ENCODE data around the gene RNF149.

RNF149 gene

GRCh38 chr2:101310090-101310833, 1.8 kb upstream of the RNF149 start:
- no peaks in the 10 kb centered on the region for H3K9me3 Mint-ChIP-seq
- H3K27me3 Mint-ChIP-seq: no peaks in the 10 kb centered on the region
- ATAC-seq: no peak
- DNase-seq: no peak
- peaks cover 51% of the 10 kb centered on the region for H3K4me1 Mint-ChIP-seq
- H3K27ac Mint-ChIP-seq: peak overlapping the region; percentile 34 to 91
- peak overlapping the region in 1 of 2 donors; percentile 30 for H3K4me3 Mint-ChIP-seq

- no peaks in the 10 kb centered on the region for H3K27me3 Mint-ChIP-seq
- ATAC-seq: peak; percentile 36
- H3K9me3 Mint-ChIP-seq: no peaks in the 10 kb centered on the region
- H3K27ac Mint-ChIP-seq: peak overlapping the region; percentile 94 to 96
- DNase-seq: peak; percentile 55
- H3K4me3 Mint-ChIP-seq: peak overlapping the region; percentile 94 to 98
- peaks cover 69% of the 10 kb centered on the region for H3K4me1 Mint-ChIP-seq
These were observed 510 bp downstream of the RNF149 start for GRCh38 chr2:101307950-101308431.

DNA sequence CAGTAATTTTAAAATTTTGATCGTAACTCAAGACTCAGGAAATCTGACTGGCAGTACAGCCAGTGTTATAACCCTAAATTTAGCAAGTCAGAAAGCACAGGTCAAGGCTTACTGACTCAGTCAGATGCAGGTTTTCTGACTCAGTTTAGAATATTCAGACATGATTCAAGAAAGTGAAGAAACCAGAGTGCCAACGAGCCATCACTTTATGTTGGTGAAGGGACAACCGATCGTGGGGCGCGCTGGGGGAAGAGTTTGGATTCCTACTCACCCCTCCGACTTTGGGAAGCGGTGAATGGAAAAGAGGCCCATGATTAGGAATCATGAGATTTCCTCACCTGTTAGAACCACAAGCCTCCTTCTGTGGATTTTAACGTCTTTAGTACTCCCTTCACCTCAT, 998 bp downstream of the RNF149 start:
- ATAC-seq (peak; percentile 13), DNase-seq (no peak)
- Mint-ChIP-seq H3K4me1 (peaks cover 72% of the 10 kb centered on the region), H3K27ac (peak overlapping the region; percentile 94 to 96), H3K4me3 (peak overlapping the region; percentile 94 to 98), H3K9me3 (no peaks in the 10 kb centered on the region), H3K27me3 (no peaks in the 10 kb centered on the region)

- peaks cover 79% of the 10 kb centered on the region for H3K4me1 Mint-ChIP-seq
These were observed 2.1 kb downstream of the RNF149 start for GRCh38 chr2:101306410-101306809.

GRCh38 chr2:101305492-101306078, 2.9 kb downstream of the RNF149 start:
- Mint-ChIP-seq H3K4me1 (peaks cover 79% of the 10 kb centered on the region), H3K9me3 (no peaks in the 10 kb centered on the region), H3K27ac (peak overlapping the region in 1 of 2 donors; percentile 59), H3K27me3 (no peaks in the 10 kb centered on the region), H3K4me3 (peak overlapping the region; percentile 94 to 98)
- DNase-seq (no peak), ATAC-seq (no peak)

More at GRCh38 chr2:101306410-101306809, 2.1 kb downstream of the RNF149 start:
- ATAC-seq (peak; percentile 0), DNase-seq (peak in 1 of 2 donors; percentile 18)
- H3K4me3 Mint-ChIP-seq: peak overlapping the region; percentile 94 to 98
- peak overlapping the region; percentile 96 for H3K27ac Mint-ChIP-seq
- no peaks in the 10 kb centered on the region for H3K27me3 Mint-ChIP-seq
- no peaks in the 10 kb centered on the region for H3K9me3 Mint-ChIP-seq

DNA sequence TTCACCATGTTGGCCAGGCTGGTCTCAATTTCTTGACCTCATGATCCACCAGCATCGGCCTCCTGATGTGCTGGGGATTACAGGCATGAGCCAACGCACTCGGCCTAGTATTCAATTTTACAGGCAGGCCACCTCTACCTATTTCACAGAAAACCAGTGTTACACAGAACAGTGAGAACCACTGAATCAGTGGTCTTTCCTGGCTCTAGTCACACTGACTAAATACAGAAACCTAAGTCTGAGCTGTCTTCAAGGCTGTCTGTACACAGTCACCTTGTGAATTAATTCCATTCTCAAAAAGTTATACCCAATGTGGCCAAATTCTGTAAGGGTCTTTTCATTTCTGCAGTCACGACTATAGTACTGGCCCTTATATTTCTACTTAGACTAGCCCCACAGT, 3.5 kb downstream of the RNF149 start:
- no peak for DNase-seq
- H3K27ac Mint-ChIP-seq: no peak overlapping the region
- no peaks in the 10 kb centered on the region for H3K9me3 Mint-ChIP-seq
- peak; percentile 45 for ATAC-seq
- no peaks in the 10 kb centered on the region for H3K27me3 Mint-ChIP-seq
- H3K4me1 Mint-ChIP-seq: peaks cover 79% of the 10 kb centered on the region
- peak overlapping the region; percentile 94 to 98 for H3K4me3 Mint-ChIP-seq

DNA sequence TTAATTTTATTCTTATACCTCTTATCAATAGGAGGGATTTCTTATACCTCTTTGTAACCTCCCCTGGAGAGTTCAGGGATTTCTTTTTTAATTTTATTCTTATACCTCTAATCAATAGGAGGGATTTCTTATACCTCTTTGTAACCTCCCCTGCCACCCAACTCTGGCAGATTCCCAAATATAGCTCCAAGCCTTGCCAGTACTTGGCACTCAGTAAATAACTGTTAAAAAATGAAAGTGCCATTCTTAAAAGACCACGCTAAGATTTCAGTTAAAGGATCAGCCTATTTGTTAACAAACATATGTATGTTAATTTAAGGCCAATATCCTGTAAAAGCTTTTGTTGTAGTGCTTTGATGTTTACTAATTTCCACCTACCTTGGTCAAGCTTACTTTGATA, 4.8 kb downstream of the RNF149 start:
- DNase-seq (no peak), ATAC-seq (no peak)
- Mint-ChIP-seq H3K9me3 (no peaks in the 10 kb centered on the region), H3K4me1 (peaks cover 79% of the 10 kb centered on the region), H3K4me3 (no peak overlapping the region), H3K27ac (no peak overlapping the region), H3K27me3 (no peaks in the 10 kb centered on the region)

GRCh38 chr2:101302016-101302415, 6.5 kb downstream of the RNF149 start:
- Mint-ChIP-seq H3K4me3 (no peak overlapping the region), H3K27me3 (no peaks in the 10 kb centered on the region), H3K27ac (no peak overlapping the region), H3K9me3 (no peaks in the 10 kb centered on the region), H3K4me1 (peaks cover 94% of the 10 kb centered on the region)
- DNase-seq: no peak
- no peak for ATAC-seq

DNA sequence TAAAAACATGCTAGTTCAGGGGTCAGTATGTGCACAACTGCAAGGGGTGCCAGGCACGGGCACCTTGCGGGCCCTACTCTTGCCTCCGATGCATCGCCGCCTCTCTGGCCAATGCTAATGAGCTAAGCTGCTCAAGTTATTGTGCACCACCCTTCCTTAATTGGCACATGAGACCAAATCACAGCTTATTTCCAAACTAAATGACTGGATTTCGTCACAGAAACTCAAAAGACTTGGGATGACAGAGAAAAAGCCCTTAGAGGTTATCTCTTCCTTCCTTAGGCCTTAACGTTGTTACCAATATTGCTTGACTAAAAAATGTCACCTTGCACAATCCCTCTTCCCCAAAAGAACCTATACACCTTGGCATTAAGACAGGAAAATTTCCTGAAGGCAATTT, 7.7 kb downstream of the RNF149 start:
- Mint-ChIP-seq H3K4me3 (peak overlapping the region; percentile 19 to 35), H3K4me1 (peaks cover 97% of the 10 kb centered on the region), H3K9me3 (no peaks in the 10 kb centered on the region), H3K27ac (no peak overlapping the region), H3K27me3 (no peaks in the 10 kb centered on the region)
- no peak for DNase-seq
- no peak for ATAC-seq

DNA sequence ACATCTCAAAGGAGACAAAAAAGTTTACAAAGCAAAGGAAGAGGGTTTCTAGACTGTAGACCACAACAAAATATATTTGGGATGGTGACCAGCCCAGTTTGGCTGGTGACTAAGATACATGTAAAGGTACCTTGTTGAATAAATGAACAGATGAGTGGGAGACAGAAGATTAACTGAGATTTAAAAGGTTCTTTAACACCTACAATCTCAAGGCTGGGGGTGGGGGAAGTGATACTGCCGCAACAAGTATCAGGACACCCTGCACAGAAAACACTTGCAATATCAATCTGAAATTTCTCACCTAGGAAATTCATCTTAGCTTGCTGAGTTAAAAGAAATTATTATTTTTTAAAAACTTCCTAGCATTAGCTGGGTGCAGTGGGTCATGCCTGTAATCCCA, 8.3 kb downstream of the RNF149 start:
- ATAC-seq (peak; percentile 61), DNase-seq (no peak)
- H3K27ac Mint-ChIP-seq: peak overlapping the region in 1 of 2 donors; percentile 67
- H3K27me3 Mint-ChIP-seq: no peaks in the 10 kb centered on the region
- H3K9me3 Mint-ChIP-seq: no peaks in the 10 kb centered on the region
- H3K4me3 Mint-ChIP-seq: peak overlapping the region; percentile 1 to 4
- peaks cover 90% of the 10 kb centered on the region for H3K4me1 Mint-ChIP-seq

DNA sequence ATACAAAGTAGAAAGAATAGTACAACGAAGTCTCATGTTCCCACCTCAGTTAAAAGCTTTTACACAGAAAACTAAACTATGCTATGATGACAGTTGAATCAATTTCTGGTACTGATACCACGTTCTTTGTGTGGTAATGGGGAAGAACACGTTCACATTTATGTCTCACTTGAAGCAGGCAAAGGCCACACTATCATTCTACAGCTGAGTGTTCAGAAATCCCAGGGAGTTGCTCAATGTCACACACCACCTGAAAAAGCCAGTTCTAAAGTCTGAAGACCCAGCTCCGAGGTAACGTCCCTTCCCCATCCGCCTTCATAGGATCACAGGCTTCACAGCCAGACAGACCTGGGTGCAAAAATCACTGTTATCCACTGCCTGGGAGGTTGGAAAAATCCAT, 8.9 kb downstream of the RNF149 start:
- Mint-ChIP-seq H3K27ac (peak overlapping the region in 1 of 2 donors; percentile 67), H3K4me1 (peaks cover 85% of the 10 kb centered on the region), H3K9me3 (no peaks in the 10 kb centered on the region), H3K27me3 (no peaks in the 10 kb centered on the region), H3K4me3 (peak overlapping the region in 1 of 2 donors; percentile 1)
- ATAC-seq (peak; percentile 53), DNase-seq (no peak)

DNA sequence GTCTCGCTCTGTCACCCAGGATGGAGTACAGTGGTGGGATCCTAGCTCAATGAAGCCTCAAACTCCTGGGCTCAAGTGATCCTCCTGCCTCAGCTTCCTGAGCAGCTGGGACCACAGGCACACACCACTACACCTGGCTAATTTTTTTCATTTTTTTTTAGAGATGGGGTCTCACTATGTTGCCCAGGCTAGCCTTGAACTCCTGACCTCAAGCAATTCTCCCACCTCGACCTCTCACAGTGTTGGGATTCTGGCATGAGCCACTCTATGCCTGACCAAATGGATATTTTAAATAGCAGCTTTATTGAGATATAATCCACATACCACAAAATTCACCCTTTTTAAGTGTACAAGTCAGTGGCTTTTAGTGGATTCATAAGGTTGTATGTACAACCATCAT, 11.1 kb downstream of the RNF149 start:
- Mint-ChIP-seq H3K9me3 (no peaks in the 10 kb centered on the region), H3K4me1 (peaks cover 73% of the 10 kb centered on the region), H3K27ac (no peak overlapping the region), H3K27me3 (no peaks in the 10 kb centered on the region), H3K4me3 (no peak overlapping the region)
- ATAC-seq (no peak), DNase-seq (no peak)

- no peaks in the 10 kb centered on the region for H3K27me3 Mint-ChIP-seq
- no peak overlapping the region for H3K27ac Mint-ChIP-seq
- DNase-seq (no peak), ATAC-seq (no peak)
- peaks cover 65% of the 10 kb centered on the region for H3K4me1 Mint-ChIP-seq
- H3K9me3 Mint-ChIP-seq: no peaks in the 10 kb centered on the region
- no peak overlapping the region for H3K4me3 Mint-ChIP-seq
These were observed 12.1 kb downstream of the RNF149 start for GRCh38 chr2:101296371-101296770.

DNA sequence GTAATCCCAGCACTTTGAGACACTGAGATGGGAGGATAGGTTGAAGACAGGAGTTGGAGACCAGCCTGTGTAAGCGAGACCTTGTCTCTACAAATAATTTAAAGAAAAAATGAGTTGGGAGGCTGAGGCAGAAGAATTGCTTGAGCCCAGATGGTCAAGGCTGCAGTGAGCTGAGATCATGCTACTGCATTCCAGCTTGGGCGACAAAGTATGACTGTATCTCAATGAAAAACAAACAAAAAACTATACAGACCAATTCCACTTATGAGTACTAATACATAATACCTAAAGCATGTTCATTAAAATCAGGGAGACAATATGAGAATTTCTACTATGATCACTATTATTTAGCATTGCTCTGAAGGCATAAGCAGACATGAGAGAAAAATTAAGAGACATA, 12.6 kb downstream of the RNF149 start:
- no peak for DNase-seq
- H3K27ac Mint-ChIP-seq: no peak overlapping the region
- no peak overlapping the region for H3K4me3 Mint-ChIP-seq
- peaks cover 60% of the 10 kb centered on the region for H3K4me1 Mint-ChIP-seq
- no peaks in the 10 kb centered on the region for H3K9me3 Mint-ChIP-seq
- ATAC-seq: no peak
- no peaks in the 10 kb centered on the region for H3K27me3 Mint-ChIP-seq

DNA sequence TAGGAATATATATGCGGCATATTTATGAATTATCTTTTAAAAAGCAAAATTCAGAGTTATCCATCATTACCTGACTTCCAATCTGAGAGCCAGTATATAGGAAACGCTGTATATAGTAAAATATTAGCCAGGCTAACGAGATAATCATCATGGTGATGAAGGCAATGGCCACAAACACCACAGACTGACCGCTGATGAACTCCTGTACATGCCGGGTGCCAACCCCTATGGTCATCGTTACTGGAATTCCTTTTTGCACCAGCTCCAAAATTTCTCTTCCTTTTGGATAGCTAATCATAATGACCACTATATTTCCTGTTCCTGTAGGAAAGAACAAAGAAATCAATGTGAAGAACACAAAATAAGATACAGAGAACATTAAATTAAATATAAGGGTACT, 13.6 kb downstream of the RNF149 start:
- Mint-ChIP-seq H3K27ac (no peak overlapping the region), H3K4me1 (peaks cover 50% of the 10 kb centered on the region)
- ATAC-seq: no peak

GRCh38 chr2:101293544-101293943, 15.0 kb downstream of the RNF149 start:
- DNase-seq (no peak), ATAC-seq (no peak)
- Mint-ChIP-seq H3K27me3 (no peaks in the 10 kb centered on the region), H3K27ac (no peak overlapping the region), H3K4me1 (peaks cover 36% of the 10 kb centered on the region), H3K4me3 (no peak overlapping the region), H3K9me3 (no peaks in the 10 kb centered on the region)

More for the DNA sequence above, 13.6 kb downstream of the RNF149 start:
- Mint-ChIP-seq H3K27me3 (no peaks in the 10 kb centered on the region), H3K4me3 (no peak overlapping the region), H3K9me3 (no peaks in the 10 kb centered on the region)
- no peak for DNase-seq

All from stimulated activated naive CD8-positive, alpha-beta T cell treated with anti-CD3 and anti-CD28 coated beads, Interleukin-15, amount 100 ng/mL, for 72 hours (primary cell).